HL-60/S4 treated with phorbol 12-myristate 13-acetate at 8.2 ng/mL for 4 days and 3 days (cell line): ENCODE data around the gene SH3TC2.

Source experiments
- in situ Hi-C: fragments of 300-500 bp; cut with MboI; formaldehyde crosslinking; loops from 2 replicates; pipeline ENCODE4 v1.15.0; 2022; ENCODE audit warnings: low sequenced_read_pairs

SH3TC2 gene

DNA sequence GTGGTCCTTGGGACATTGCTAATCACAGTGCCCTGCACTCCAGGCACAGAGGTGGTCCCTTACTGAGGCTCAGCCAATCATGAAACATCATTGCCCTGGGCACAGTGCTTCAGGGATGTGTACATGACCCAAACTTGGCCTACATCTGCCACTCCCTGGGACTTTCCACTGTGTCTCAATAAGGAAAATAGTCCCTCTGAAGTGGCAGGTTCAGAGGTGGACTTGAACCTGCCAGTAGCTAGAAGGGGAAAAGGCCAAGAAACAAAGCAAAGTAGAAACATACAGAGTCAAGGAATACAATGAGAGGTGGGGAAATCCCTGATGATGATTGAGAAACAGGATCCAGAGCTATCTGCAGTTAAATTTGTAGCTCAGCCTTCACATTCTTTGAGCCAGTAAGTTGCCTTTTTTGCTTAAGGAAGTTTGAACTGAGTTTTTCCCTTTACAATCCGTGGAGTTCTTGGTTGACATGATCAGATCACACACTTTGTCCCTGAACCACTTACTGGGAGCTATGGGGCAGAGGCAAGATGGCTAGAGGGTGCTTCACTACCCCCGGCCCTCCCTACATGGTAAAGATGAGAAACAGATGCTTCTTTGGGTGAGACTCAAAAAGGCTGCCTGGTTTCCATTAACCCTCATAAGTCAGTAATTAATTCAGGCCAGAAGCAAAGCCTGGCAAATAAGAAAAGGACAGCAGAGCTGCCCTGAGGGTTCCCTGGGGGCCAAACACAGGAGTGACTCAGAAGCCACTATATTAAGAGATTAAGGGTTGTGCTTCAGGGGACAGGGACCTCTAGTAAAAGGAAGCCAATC, 57.6 kb downstream of the SH3TC2 start:
- in situ Hi-C loops, result no loop called here

DNA sequence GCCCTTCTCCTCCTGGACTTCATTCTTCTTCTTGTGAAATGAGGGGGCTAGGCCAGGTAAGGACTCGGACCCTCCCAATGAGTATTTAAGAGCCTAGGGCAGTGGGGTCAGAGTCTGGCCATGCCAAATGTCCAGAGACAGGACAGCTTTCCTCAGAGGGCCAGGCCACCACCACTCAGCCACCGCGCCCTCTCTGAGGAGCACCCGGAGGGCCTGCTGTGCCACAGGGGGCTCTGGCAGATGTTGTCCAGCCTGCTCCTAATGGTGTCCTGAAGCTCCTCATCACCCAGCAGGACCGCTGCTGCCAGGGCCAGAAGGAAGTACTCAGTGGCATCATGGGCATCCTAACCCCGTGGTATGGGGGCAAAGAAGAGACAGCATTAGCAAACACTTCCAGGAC, 58.3 kb downstream of the SH3TC2 start:
- in situ Hi-C loops, result no loop called here

DNA sequence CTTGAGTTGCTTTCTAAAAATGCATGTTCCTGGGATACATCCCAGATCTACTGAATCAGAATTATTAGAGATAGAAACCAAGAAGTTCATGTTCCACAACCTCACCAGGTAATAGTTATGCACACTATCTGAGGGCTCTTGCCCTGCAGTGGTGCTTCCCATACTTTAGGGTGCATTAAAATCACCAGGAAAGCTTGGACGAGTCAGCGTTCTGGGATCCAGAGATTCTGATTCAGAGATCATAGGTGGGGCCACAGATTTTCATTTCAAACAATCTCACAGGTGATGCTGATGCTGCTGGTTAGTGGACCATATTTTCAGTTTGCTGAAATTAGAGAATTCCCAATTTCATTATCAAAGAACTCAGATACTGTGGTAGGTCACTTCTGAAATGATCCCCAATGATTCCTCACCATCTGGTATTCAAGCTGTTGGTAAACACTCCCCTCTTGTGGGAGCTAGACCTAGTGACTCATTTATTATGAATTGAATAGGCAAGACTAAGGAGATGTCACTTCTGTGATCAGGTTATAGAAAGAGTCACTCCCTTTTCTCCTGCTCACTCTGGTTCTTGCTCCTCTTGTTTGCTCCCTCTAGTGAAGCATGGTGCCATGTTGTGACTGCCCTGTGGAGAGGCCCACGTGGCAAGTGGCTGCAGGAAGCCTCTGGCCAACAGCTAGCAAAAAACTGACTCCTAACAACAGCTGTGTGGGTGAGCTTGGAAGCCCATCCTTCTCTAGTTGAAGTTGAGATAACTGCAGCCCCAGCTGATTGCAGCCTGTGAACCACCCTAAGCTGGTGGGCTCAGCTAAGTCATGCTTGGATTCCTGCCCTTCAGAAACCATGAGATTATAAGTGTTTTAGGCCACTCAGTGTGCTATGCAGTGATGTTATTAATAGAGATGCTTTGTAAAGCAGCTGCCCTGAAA, 59.8 kb downstream of the SH3TC2 start:
- in situ Hi-C loops, result no loop called here

DNA sequence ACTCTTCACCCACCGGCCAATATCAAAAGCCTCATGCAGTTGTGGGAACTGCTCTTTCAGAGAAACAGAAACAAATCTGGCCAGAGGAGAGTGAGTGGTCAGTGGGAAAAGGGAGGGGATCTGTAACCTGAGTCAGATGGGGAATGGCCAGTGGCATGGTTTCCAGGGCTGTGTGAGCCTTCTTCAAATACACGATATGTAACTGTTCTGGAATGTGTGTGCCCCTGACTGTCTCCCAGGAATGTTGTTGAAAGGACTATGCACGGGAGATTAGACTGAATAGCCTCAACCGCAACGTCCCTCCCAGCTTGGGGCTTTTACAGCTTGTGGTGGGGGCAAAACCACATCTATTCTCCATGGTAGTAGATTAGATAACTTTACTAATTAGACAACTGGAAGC, 60.8 kb downstream of the SH3TC2 start:
- in situ Hi-C loops, result no loop called here

DNA sequence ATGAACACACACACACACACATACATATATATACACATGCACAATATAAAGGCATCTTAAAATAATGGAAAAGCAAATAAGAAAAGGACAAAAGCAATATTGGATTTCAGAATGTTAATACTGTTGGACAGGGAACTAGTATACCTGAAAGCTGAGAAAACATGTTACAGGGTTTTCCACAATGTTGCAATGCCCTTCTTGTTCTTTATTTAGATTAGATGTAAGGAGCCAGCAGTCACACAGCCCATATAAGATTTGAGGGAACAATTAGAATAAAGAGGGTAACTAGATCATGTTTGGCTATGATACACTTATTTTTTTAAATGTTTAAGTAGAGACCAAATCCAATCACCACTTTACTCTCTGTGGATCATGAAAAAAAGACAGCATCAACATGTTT, 61.7 kb downstream of the SH3TC2 start:
- in situ Hi-C loops, result no loop called here

DNA sequence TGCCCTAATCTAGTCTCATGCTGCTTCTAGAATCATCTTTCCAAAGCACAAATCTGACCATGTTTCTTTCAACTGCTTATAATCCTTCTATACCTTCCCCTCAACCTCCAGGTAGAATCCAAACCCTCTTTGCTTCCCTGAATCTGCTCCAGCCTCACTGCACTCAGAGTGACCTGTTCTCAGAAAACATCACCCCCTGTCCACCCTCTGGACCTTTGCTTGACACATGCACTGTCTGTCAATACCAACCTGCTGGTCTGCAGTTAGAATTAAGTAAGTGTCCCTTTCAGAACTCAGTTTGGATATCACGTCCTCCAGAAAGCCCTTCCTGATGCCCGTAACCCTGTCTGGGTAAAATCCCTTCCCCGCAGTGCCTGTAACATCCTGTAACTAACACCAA, 63.1 kb downstream of the SH3TC2 start:
- in situ Hi-C loops, result no loop called here

DNA sequence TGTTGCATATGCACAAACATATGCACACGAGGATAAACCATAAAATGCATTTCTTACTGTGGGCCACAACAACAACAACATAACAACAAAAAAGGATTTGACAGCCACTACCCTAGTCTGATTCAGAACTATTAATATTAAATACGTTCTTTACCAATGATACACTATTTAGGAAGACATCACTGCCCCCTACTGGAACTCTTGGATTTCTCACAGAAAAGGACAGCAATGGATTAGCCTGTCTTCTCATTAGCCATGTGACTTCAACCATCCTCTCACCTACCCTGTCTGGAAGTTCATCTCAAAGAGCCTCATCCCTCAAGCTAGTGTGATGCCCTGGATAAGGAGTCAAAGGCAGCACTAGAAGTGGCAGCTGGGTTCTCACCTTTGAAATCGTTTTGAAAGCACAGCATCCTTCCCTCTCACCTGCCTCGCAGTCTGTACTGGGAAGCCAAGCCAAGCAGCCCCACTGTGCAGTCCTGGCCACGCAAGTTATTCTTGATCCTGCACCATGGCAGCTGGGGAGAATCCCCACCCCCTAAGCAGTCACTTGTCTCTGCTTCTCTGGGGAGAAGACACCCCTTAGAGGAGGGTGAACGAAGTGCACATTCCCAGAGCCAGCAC, 64.6 kb downstream of the SH3TC2 start:
- in situ Hi-C loops, result no loop called here

DNA sequence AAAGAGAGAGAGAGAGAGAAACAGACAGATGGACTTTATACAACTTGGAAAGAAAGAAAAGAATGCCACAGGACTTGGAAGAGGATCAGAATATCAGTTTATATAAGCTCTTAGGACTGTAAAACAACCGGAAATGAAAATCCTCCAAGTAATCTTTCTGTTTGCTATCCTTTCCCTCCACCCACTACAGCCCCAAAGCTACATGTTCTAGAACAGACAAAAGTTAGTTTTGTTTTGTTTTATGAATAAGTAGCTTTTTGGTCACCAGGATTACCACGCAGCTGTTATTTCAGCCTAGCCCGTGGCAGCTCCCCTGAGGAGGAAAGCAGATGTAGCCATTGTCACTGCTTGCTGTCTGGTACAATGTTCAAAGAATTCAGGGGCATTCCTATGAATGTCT, 66.6 kb downstream of the SH3TC2 start:
- in situ Hi-C loops, result no loop called here

DNA sequence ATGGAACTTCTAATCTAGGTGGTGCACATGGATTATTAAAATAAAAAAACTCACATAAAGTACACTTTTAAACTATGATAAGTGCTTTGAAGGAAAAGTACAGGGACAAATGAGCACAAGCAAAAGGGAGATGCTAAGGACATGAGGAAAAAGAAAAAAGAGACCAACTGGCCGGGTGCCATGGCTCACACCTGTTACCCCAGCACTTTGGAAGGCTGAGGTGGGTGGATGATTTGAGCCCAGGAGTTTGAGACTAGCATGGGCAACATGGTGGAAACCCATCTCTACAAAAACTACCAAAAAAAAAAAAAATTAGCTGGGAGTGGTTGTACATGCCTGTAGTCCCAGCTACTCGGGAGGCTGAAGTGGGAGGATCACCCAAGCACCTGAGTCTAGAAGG, 67.1 kb downstream of the SH3TC2 start:
- in situ Hi-C loops, result no loop called here

DNA sequence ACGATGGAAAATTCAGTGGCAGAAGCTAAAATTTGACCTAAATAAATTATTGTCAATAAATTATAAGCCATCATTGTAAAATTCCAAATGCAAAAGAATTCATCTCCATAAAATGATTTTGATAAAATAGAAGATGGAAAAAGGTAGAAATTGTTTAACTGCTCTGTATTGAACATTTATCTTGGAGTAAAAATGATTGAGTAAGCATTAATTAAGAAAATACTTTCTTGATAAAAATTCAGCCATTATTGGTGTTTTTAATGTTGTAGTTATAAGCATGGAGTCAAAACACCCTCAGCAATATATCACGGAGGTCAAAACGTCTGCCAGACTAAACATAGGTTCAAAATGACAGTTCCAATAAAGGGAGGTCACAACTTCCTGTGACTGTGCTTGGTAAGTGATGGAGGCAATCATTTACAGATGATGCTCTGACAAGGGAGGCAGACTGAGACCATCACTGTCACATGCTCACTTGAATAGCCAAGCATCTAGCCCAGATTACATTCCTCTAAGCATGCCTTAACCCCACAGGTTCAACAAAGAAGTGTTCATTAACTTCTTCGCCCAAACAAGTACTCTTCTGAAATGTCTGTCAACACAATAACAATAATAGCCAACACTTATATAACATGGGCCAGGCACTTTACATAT, 69.5 kb downstream of the SH3TC2 start:
- in situ Hi-C loops, result no loop called here

DNA sequence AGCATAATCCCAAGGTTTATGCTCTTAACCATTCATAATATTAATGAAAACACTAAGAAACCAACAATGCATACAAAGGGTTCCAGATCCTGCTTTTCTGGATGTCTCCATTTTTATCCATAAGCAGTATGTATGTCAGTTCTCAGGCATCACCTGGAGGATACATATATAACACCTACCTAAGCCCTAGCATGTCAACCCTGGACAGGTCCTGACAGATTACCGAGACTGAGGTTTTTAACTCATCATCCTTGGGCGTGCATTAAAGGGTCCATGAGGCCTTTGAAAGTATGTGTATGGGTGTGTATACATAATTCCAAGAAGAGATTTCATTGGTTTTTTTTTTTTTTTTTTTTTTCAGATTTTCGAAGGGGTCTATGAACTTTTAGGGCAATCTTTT, 70.6 kb downstream of the SH3TC2 start:
- in situ Hi-C loops, result no loop called here

DNA sequence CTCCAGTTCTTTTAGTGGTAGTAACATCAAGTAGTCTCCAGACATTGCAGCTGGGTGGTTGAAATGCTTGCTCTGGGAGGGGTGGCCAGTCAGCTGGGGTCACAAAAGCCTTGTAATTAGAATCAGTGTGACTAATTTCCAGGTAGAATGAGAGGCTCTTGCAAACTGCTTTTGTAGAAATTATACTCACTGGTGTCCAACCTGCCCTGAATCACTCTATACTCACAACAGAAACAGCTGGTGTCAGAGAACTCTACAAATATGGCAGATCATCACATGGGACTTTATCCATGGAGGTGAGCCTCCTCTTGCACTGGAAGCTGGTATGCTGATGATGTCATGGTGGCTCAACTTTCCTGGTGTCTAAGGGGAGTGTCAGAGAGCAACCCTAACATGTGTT, 71.3 kb downstream of the SH3TC2 start:
- in situ Hi-C loops, result no loop called here

DNA sequence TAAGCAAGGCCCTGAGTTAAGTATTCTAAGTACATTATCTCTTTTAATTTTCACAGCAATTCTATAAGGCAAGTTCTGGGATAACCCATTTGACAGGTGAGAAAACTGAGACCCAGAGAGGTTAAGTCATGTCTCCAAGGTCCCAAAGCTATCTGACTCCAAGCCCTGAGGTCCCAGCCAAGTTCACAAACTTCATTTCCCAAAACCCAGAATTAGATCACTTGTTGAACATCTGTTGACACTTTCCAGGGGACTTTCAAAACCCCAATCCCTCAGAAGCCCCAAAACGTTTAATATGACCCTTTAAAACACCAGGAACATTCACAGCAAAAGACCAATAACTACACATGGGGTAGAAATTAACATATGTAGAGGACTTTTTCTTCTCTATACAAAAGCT, 72.0 kb downstream of the SH3TC2 start:
- in situ Hi-C loops, result no loop called here

DNA sequence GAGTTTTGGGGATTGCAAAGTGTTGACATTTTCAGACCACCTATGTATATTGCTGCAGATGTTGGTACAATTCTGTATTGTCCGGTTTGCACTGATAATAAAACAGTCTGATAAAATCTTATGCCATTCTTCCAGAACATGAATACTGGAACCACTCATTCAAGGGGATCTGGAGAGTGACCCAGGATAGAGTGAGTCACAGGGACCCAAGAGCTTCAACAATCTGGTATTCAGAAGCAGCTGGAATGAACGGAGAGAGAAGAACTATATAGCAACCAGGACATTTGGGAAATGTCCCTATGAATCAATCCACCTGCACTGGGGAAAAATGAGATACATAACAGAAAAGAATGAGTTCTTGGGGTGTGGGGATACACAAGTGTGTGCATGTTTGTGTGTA, 73.3 kb downstream of the SH3TC2 start:
- in situ Hi-C loops, result no loop called here

DNA sequence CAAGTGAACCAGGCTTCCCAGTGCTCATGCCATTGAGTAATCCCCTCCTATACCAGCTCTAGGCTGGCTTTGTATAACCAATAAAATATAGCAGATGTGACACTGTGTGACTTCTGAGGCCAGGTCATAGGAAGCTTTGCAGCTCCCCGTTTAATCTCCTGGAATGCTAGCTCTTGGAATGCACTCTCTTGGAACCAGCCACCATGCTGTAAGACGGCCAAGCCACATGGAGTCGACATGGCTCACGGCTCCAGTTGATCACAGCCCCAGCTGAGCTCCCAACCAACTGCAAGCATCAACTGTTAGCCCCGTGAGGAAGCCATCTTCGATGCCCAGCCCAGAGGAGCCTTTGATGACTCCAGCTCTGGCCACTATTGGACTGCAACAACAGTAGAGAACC, 74.5 kb downstream of the SH3TC2 start:
- in situ Hi-C loops, result no loop called here

DNA sequence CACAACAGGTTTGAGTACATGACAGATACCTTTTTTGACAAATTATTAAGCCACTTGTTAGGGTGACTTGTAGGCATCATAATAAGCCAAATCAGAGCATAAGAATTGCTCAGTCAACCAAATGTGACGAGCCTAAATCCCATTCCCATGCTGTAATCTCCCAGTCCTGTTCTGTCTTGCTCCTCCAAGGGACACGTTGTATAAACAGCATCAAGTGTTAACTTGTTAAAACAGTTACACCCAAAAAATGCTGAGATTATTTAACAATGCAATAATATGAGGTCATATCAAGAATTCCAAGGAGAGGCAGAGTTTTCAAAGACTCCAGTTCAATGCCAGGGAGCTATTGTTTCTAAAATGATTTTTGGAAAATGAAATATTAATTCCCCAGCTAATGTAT, 76.2 kb downstream of the SH3TC2 start:
- in situ Hi-C loops, result no loop called here

DNA sequence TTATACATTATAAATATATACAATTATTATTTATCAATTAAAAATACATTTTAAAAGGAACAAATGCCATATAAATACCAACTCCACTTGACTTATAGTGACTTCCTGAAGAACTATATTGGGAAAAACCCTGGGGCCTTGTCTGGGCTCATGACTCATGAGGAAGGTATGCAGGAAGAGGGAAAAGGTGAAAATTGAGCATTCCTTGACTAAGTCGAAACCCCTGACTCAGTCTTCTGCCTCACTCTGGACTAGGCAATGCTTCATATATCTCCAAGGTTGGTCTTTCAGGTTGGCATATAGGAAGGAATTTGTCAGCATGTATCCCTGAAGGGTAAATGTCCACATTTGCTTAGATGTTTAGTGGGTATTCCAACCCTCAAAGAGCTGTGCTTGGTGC, 78.5 kb downstream of the SH3TC2 start:
- in situ Hi-C loops, result no loop called here

DNA sequence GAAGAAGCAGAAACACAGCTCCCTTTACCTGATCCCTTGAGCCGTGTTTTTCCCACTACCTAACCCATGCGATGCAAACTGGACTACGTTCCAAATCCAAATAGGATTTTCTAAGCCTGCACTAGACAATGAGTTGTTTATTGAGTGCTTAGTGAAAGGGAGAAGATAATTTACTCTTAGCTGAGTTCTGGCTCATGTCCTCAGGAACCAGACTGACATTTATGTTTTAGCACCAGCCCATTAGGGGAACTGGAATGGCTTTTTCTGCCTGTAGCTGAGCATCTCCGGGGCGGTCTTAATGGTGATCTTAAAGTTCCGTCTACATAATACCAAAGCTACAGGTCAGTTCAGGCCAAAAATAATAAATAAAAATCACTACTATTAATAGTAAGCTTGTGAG, 81.5 kb downstream of the SH3TC2 start:
- in situ Hi-C loops, result no loop called here

DNA sequence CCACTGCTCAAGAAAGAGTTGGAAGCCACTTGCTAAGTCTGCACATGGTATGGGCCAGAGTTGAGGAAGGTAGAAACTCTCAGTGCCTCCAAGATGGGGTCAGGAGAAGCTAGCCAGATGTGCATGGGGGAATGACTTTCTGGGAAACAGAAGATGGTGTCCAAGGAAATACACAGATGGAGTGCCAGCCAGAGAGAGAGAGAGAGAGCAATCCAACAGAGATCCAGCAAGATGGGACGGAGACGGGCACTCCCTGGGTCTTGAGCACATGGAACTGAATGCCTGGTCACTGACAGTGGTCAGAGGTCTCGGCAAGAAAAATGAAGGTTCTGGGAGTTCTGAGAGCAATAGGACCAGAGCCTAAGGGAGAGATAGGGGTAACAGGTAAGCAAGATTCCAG, 82.1 kb downstream of the SH3TC2 start:
- in situ Hi-C loops, result no loop called here

DNA sequence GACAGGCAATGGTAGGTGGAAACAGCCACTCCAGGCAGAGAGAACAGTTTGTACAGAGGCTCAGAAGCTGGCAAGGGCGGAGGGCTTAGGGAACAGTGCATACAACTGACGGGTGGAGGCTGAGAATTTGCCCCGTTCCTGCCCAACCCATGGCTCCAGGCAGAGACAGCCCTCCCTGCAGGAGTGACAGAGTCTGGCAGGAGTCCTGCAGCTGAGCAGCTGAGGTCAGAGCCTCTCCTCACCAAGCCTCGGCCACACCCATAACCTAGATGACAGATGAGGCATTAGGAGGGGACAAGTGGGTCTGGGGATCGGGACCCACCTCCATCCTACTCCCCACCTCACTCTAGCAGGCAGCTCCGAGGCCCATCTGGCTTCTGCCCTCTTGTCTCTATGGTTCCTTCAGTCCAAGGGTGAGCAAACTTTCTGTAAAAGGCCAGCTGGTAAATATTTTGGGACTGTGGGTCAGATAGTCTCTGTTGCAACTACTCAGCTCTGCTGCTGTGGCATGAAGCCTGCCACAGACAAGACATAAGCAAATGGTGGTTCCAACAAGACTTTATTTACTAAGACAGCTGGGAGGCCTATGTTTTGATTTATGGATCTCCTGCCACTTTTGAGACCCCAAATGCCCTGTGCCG, 83.7 kb downstream of the SH3TC2 start:
- in situ Hi-C loops, result no loop called here
